Measurements from ENCODE around the gene PIK3R5. TPM values are rescaled to one million over a fixed set of nuclear protein-coding genes. Genes with fewer than 3 reads are reported as not detected.
"Not testable (repeated sequence)": the region's sequence is repeated elsewhere in the genome, so short reads cannot be mapped to it uniquely, and the experiment has no call there.

The PIK3R5 gene
- total RNA-seq, 2 experiments from 2014 or later, result 50.3 to 52.7 TPM

DNA sequence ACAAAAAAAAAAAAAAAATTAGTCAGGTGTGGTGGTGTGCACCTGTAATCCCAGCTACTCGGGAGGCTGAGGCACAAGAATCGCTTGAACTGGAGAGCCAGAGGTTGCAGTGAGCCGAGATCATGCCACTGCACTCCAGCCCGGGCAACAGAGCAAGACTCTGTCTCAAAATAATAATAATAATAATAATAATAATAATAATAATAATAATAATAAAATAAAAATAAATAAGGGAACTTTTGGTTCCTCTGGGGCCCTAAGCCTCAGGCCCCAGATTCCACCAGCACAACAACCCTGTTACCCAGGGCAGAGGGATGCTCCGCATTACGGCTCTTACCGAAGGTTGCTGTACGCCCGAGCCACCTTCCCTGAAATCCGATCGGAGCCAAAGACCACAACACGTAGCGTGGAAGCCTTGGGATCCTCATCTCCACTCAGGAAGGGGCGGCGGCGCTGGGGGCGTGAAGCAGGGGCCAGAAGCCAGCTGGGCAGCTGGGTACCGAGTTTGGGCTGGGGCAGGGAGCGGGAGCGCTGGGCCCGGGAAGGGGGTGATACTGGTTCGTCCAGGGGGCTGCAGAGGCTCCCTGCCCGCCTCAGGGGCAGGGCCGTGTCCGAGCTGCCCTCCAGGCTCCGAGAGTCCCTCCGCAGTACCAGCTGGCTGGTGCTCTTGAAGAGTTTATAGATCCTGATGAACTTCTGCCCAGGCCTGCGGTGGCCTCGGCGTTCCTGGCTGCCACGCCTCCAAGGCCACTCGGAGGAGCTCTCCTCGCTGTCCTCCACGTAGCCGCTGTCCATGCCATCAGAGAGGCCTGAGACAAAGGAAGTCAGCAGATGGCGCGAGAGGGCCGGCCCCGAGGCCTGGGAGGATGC is 77.4 kb downstream of the PIK3R5 start:
- ChIA-PET CTCF (interaction anchor here (1.1 to 1.7 kb wide), 2 partner anchors 12 to 102 kb away, joined by 3 to 4 read pairs; no protein-coding TSS in a partner anchor), POLR2A (no interaction called here)
- H3K4me1 Mint-ChIP-seq, result peaks cover 13% of the 10 kb centered on the region
- H3K27ac Mint-ChIP-seq, result no peak overlapping the region
- H3K9me3 Mint-ChIP-seq, result peaks cover 2% of the 10 kb centered on the region
- H3K4me3 Mint-ChIP-seq, result no peak overlapping the region
- no peak for DNase-seq
- no peaks in the 10 kb centered on the region for H3K27me3 Mint-ChIP-seq
- H3K36me3 Mint-ChIP-seq (ENCODE audit: low read depth), result peaks cover 54% of the 10 kb centered on the region

DNA sequence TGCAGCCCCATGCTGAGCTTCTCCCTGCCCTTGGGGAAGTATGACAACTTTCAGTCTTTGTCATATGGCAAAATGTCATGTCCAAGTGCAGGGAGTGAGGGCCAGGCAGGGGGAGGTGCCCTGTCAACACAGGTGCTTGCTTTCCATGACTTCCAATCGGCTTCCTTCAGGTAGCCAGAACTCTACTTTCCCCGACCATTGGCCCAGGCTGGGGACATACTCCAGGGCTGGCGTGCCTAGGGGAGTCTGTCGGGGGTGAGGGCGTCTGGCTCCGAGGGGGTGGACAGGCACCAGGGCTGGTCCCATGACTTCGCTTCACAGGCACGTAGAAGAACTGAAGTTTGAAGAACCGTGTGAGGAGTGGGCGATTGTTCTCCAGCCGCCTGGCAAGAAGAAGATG is 78.2 kb downstream of the PIK3R5 start:
- DNase-seq, result no peak
- Mint-ChIP-seq H3K4me1 (peaks cover 5% of the 10 kb centered on the region), H3K27ac (no peak overlapping the region), H3K9me3 (peaks cover 2% of the 10 kb centered on the region), H3K27me3 (no peaks in the 10 kb centered on the region), H3K4me3 (no peak overlapping the region), H3K36me3 (ENCODE audit: low read depth) (peaks cover 54% of the 10 kb centered on the region)
- ChIA-PET CTCF (no interaction called here), POLR2A (interaction anchor here (0.9 kb wide), 1 partner anchor 12 kb away, joined by 3 read pairs; no protein-coding TSS in a partner anchor)

DNA sequence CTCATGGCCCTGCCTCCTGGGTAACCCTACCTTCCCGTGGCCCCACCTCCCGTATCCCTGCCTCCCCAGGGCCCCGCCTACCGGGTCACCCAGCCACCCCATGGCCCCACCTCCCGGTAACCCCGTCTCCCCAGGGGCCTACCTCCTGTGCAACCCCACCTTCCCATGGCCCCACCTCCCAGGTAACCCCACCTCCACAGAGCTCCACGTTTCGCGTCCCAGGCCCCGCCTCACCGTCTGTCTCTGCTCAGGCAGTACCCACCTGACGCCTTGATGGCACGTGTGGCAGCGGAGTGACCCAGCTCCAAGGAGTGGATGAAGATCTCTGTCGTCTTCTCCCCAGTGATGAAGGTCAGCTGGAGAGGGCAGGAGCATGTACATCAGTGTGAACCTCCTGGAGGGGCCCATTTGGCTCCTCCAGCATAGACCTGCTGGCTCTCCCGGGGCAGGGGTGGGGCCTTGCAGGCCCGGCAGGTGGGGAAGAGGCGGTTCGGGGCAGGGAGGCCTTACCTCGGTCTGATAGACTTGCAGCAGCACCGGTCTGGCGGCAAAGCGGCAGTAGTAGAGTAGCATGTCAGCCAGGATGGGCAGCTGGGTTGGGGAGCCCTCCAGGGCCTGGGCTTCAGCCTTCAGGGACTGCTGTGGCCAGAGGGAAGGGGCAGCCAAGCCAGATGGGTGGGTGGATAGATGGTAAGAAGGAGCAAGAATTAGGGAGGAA is 79.4 kb downstream of the PIK3R5 start:
- no peak for DNase-seq
- CTCF ChIA-PET, result no interaction called here
- no peak overlapping the region for H3K4me3 Mint-ChIP-seq
- H3K27me3 Mint-ChIP-seq, result no peaks in the 10 kb centered on the region
- peaks cover 2% of the 10 kb centered on the region for H3K9me3 Mint-ChIP-seq
- POLR2A ChIA-PET, result no interaction called here
- peaks cover 57% of the 10 kb centered on the region for H3K36me3 Mint-ChIP-seq (ENCODE audit: low read depth)
- no peaks in the 10 kb centered on the region for H3K4me1 Mint-ChIP-seq
- H3K27ac Mint-ChIP-seq, result no peak overlapping the region

DNA sequence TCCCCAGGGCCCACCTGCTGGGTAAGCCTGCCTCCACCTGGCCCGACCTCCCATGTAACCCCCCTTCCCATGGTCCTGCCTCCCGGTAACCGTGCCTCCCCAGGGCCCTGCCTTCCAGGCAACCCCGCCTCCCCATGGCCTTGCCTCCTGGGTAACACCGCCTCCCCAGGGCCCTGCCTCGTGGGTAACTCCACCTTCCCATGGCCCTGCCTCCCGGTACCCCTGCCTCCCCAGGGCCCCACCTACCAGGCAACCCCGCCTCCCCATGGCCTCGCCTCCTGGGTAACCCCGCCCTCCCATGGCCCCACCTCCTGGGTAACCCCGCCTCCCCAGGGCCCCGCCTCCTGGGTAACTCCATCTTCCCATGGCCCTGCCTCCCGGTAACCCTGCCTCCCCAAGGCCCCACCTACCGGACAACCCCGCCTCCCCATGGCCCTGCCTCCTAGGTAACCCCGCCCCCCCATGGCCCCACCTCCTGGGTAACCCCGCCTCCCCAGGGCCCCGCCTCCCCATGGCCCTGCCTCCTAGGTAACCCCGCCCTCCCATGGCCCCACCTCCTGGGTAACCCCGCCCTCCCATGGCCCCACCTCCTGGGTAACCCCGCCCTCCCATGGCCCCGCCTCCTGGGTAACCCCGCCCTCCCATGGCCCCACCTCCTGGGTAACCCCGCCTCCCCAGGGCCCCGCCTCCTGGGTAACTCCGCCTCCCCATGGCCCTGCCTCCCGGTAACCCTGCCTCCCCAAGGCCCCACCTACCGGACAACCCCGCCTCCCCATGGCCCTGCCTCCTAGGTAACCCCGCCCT is 80.1 kb downstream of the PIK3R5 start:
- POLR2A ChIA-PET, H3K4me3 Mint-ChIP-seq, H3K4me1 Mint-ChIP-seq, H3K27ac Mint-ChIP-seq, CTCF ChIA-PET, H3K9me3 Mint-ChIP-seq, H3K27me3 Mint-ChIP-seq: not testable (repeated sequence)
- peaks cover 62% of the 10 kb centered on the region for H3K36me3 Mint-ChIP-seq (ENCODE audit: low read depth)
- DNase-seq, result peak; percentile 70

DNA sequence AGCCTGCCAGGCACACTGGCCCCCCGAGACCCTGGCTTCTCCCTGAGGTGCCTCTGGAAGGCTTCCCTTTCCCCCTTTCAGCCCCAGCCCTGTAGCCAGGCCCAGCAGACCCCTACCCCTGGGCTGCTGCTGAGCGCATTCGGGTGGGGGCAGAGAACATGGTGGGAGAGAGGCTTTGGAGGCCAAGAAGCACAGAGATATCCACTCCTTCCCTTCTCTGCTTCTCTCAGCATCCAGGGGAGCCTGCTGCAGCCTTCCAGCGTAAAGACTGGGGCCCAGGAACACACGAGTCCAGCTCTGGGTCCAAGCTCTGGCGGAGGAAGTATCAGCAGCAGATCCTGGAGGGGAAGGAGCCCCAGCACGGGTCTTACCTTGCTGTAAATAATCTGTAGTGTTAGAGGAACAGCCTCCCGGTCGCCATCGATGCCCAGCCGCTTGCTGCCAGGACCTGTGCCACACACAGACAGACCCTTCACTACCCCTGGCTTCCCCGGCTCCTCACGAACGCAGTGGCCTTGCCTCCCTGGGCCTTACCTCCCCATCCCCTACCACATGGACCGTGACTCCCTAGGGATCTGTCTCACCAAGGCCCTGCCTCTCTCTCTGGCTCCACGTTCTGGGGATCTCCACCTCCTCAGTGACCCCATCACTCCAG is 81.0 kb downstream of the PIK3R5 start:
- Mint-ChIP-seq H3K27me3 (no peaks in the 10 kb centered on the region), H3K27ac (peak overlapping the region; percentile 21), H3K9me3 (peaks cover 2% of the 10 kb centered on the region), H3K36me3 (ENCODE audit: low read depth) (peaks cover 65% of the 10 kb centered on the region), H3K4me1 (peaks cover 4% of the 10 kb centered on the region), H3K4me3 (no peak overlapping the region)
- no peak for DNase-seq
- CTCF ChIA-PET, result no interaction called here
- POLR2A ChIA-PET, result no interaction called here

DNA sequence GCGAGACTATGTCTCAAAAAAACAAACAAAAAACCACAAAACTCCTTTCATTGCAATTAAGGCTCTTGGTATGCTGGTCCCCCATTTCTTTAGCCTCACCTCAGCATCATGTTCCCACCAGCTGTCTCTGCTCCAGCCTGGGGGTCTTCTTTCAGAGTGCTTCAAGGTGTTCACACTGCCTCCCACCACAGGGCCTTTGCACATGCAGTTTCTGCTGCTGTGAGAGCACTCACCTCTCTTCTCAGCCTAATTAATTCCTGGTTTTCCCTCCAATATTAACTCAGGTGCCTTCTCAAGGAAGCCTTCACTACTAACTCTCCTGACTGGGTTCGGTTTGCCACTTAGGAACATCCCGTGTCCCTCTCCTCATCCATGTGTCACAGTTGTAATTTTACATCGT is 82.2 kb downstream of the PIK3R5 start:
- Mint-ChIP-seq H3K4me3 (no peak overlapping the region), H3K9me3 (peaks cover 2% of the 10 kb centered on the region), H3K4me1 (peaks cover 4% of the 10 kb centered on the region), H3K36me3 (ENCODE audit: low read depth) (peaks cover 69% of the 10 kb centered on the region), H3K27ac (no peak overlapping the region), H3K27me3 (no peaks in the 10 kb centered on the region)
- POLR2A ChIA-PET, result no interaction called here
- CTCF ChIA-PET, result no interaction called here
- no peak for DNase-seq

DNA sequence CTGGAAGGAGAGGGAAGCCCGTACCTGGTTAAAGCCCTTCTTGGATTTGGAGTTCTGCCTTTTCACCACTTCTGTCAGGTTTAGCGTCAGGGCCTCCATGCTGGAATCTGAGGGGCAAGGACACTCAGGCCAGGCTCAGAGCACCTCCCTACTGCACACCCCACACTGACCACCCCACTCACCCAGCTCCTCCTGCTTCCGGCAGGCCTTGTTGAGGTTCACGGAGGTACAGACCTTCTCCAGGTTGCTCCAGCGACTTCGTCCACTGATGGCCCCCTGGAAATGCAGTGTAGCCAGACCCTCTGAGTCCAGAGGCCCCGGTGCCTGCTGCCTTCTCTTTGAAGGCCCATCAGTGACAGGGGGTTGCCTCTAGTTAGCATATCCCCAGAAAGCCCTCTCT is 83.9 kb downstream of the PIK3R5 start:
- no peak overlapping the region for H3K4me3 Mint-ChIP-seq
- peaks cover 4% of the 10 kb centered on the region for H3K4me1 Mint-ChIP-seq
- ChIA-PET POLR2A (no interaction called here), CTCF (no interaction called here)
- peaks cover 71% of the 10 kb centered on the region for H3K36me3 Mint-ChIP-seq (ENCODE audit: low read depth)
- no peak for DNase-seq
- H3K27ac Mint-ChIP-seq, result no peak overlapping the region
- peaks cover 2% of the 10 kb centered on the region for H3K9me3 Mint-ChIP-seq
- H3K27me3 Mint-ChIP-seq, result no peaks in the 10 kb centered on the region

DNA sequence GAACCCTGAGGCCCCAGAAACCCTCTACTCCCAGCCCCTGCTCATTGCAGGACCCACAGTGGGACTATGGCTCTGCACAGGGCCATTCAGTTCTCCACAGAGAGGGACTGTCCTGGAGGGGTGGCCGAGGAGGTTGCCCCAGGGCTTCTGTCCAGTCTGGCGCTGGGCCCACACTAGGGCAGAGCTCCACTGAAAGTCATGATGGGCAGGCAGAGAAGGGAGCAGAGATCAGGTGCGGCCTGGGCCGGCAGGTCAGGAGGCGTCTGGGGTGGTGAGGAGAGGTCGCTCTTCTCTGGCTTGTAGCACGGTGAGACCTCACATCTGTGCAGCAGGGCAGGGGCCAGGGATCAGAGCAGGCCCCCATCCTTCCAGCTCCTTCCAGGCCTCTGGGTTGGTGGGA is 85.0 kb downstream of the PIK3R5 start:
- no peaks in the 10 kb centered on the region for H3K9me3 Mint-ChIP-seq

DNA sequence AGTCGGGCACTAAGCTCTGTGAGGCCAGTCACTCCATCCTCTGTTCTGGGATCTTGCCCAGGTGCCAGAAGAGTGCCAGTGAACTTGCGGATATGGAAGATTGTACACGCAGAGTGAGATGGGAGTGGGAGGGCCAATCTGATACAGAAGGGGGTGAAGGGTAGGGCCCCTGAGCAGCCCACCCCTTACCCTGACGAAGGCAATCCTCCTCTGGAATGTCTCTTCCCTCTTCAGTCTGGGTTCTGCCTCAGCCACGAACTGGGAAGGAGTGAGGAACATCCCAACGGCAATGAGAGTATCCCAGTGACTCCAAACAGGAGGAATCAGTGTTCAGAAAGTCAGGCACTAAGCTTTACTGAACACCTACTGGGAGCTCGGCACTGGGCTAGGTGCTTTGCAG is 86.1 kb downstream of the PIK3R5 start:
- CTCF ChIA-PET, result no interaction called here
- no peaks in the 10 kb centered on the region for H3K9me3 Mint-ChIP-seq
- H3K4me1 Mint-ChIP-seq, result peaks cover 4% of the 10 kb centered on the region
- no peak overlapping the region for H3K27ac Mint-ChIP-seq
- no peak for DNase-seq
- POLR2A ChIA-PET, result no interaction called here
- H3K27me3 Mint-ChIP-seq, result no peaks in the 10 kb centered on the region
- H3K4me3 Mint-ChIP-seq, result no peak overlapping the region
- H3K36me3 Mint-ChIP-seq (ENCODE audit: low read depth), result peaks cover 57% of the 10 kb centered on the region

More for the DNA sequence above, 85.0 kb downstream of the PIK3R5 start:
- Mint-ChIP-seq H3K27ac (no peak overlapping the region), H3K4me1 (peaks cover 4% of the 10 kb centered on the region), H3K4me3 (no peak overlapping the region), H3K27me3 (no peaks in the 10 kb centered on the region), H3K36me3 (ENCODE audit: low read depth) (peaks cover 61% of the 10 kb centered on the region)
- ChIA-PET POLR2A (no interaction called here), CTCF (no interaction called here)
- no peak for DNase-seq

DNA sequence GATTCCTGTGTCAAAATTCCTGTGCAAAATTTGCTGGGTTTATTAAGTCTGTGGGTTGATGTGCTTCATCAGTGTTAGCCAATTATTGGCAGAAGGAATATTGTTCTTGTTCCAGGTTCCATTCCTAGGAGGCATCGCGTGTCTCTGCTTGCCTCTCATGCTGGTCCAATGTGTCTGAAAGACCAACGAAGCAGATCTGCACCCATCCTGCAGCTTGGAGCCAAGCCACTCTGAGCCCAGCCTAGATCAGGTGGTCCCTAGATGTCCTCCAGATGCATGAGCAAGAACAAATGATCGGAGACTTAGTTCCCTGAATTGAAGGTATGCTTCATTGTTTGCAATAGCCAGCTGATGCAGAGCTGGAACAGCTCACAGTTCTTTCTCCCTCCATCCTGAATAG is 87.5 kb downstream of the PIK3R5 start:
- CTCF ChIA-PET, result no interaction called here
- Mint-ChIP-seq H3K36me3 (ENCODE audit: low read depth) (peaks cover 45% of the 10 kb centered on the region), H3K27ac (no peak overlapping the region)

DNA sequence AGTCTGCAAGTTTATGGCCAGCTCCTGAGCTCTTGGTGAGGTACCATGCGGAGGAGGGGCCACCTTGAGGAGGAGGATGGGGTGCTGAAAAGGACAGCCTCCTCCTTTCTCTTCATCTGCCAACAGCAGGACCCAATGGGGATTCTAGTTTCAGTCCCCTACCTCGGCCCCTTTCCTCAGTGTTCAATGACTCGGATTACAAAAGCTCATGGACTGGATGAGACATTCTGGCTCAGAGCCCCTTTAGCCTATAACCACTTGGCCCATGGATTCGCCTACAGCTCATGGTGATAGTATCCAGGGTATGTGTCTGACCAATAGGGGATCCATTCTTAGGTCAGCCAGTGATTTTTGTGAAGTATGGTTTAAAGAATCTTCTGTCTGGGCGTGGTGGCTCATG is 89.5 kb downstream of the PIK3R5 start:
- Mint-ChIP-seq H3K9me3 (no peaks in the 10 kb centered on the region), H3K27ac (no peak overlapping the region), H3K27me3 (no peaks in the 10 kb centered on the region), H3K36me3 (ENCODE audit: low read depth) (peaks cover 28% of the 10 kb centered on the region), H3K4me3 (no peak overlapping the region), H3K4me1 (peaks cover 4% of the 10 kb centered on the region)
- CTCF ChIA-PET, result no interaction called here
- DNase-seq, result no peak
- POLR2A ChIA-PET, result no interaction called here

More for the DNA sequence above, 87.5 kb downstream of the PIK3R5 start:
- Mint-ChIP-seq H3K4me1 (peaks cover 4% of the 10 kb centered on the region), H3K27me3 (no peaks in the 10 kb centered on the region), H3K4me3 (no peak overlapping the region), H3K9me3 (no peaks in the 10 kb centered on the region)
- no peak for DNase-seq
- POLR2A ChIA-PET, result interaction anchor here (1.1 kb wide), 1 partner anchor 14 kb away, joined by 3 read pairs; no protein-coding TSS in a partner anchor

DNA sequence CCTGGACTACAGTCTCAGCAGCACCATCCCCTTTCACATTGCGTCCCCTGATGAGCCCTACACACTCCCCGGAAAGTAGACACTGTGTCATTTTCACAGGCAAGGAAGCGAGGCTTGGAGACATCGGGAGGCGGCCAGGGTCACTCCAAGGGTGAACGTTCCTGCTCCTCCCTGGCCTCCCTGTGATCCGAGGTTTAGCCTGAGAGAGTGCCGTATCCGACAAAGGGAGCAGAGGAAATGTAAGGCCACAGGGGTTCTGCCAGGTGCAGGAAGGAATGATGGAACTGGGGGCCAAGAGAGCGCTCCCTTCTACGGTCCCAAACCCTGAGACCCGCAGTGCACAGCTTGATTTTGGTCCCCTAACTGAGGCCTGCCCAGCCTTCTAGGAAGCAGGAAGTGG is 90.1 kb downstream of the PIK3R5 start:
- no peak overlapping the region for H3K27ac Mint-ChIP-seq
- peaks cover 3% of the 10 kb centered on the region for H3K4me1 Mint-ChIP-seq
- no peaks in the 10 kb centered on the region for H3K9me3 Mint-ChIP-seq
- H3K27me3 Mint-ChIP-seq, result peaks cover 3% of the 10 kb centered on the region
- POLR2A ChIA-PET, result no interaction called here
- H3K4me3 Mint-ChIP-seq, result no peak overlapping the region
- H3K36me3 Mint-ChIP-seq (ENCODE audit: low read depth), result peaks cover 23% of the 10 kb centered on the region
- no peak for DNase-seq
- CTCF ChIA-PET, result no interaction called here
